Neuron (in vitro differentiated cells): ENCODE results near the gene DDX4.
"Not testable (repeated sequence)": the region's sequence is repeated elsewhere in the genome, so short reads cannot be mapped to it uniquely, and the experiment has no call there.

ENCODE experiments used
- H2AFZ ChIP-seq: one replicate; pipeline ENCODE4 v1.6.1; 2013; ENCODE audit warnings: low read depth, mild to moderate bottlenecking, inconsistent platforms, low read length, moderate library complexity
- H3K27me3 ChIP-seq: one replicate; pipeline ENCODE4 v1.6.1; 2013; ENCODE audit warnings: low read length; ENCODE audit not compliant: insufficient read depth
- H3K36me3 ChIP-seq: one replicate; pipeline ENCODE4 v1.6.1; 2013; ENCODE audit warnings: low read length; ENCODE audit not compliant: insufficient read depth
- H3K4me1 ChIP-seq: one replicate; pipeline ENCODE4 v1.6.1; 2013; ENCODE audit warnings: low read length; ENCODE audit not compliant: insufficient read depth
- H3K4me3 ChIP-seq: 2 replicates; pipeline ENCODE4 v1.5.1; 2013; ENCODE audit warnings: mild to moderate bottlenecking, low read length, moderate library complexity
- H3K9me3 ChIP-seq: one replicate; pipeline ENCODE4 v1.6.1; 2013; ENCODE audit warnings: low read length

The DDX4 gene

GRCh38 chr5:55711507-55712022 is 26.3 kb upstream of the DDX4 start:
- Histone ChIP-seq H3K9me3 (peaks cover 3% of the 10 kb centered on the region), H2AFZ (peak overlapping the region; percentile 92), H3K27me3 (no peaks in the 10 kb centered on the region), H3K36me3 (peaks cover 3% of the 10 kb centered on the region), H3K4me1 (peaks cover 11% of the 10 kb centered on the region), H3K4me3 (peak overlapping the region; percentile 86)

DNA sequence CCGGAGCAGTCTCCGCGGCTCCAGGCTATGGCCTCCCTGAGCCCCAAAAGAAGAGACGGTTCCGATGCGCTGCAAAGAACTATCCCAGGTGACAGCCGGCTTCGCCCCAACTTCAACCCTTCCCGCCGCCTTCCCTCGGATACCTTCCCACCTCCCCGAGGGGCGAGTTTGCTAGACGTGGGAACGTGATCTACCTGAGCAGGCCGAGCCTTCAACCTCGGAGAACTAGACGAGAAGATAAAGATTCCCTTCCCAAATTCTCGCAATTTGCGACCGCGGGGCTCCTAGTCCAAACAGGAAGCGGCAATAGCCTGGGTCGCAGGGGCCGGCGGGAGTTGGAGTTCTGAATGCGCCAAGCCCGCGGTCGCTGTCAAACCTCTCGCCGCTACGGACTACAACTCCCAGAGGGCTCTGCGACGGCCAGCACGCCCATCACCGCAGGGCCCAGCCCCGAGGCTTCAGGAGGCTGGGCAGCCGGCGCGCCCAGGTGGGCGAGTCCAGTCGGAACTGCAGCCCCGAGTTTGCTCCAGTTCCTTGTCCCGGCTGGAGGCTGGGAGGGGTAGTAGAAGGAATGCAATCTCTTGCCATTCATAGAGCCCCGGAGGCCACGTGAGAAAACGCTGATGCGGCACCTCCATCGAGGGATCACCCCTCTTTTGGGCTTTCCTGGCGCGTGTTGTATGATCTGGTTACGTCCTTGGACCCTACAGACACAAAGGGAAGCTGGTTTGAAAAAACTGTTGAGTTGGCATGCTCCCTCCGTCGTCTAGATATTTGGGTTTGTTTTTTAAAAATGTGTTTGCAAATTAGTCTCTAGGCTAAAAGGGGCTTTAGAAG is 25.6 kb upstream of the DDX4 start, which contains the start of gene SLC38A9:
Gene SLC38A9 (minus strand): TSS at position 302 of the 837 bp plus-strand sequence. CDS start 14,366 bp downstream, outside the sequence.
- H3K36me3 ChIP-seq: peaks cover 3% of the 10 kb centered on the region
- peaks cover 3% of the 10 kb centered on the region for H3K9me3 ChIP-seq
- H3K27me3 ChIP-seq: no peaks in the 10 kb centered on the region
- H2AFZ ChIP-seq: peak within 1 kb of the TSS; percentile 92
- H3K4me1 ChIP-seq: peaks cover 11% of the 10 kb centered on the region
- H3K4me3 ChIP-seq: peak within 1 kb of the TSS; percentile 86

- Histone ChIP-seq H3K36me3 (peaks cover under 1% of the 10 kb centered on the region), H3K4me3 (no peak overlapping the region), H3K4me1 (peaks cover 11% of the 10 kb centered on the region), H3K27me3 (no peaks in the 10 kb centered on the region), H2AFZ (no peak overlapping the region), H3K9me3 (peaks cover 5% of the 10 kb centered on the region)
Observed at GRCh38 chr5:55713871-55714270, 24.0 kb upstream of the DDX4 start.

DNA sequence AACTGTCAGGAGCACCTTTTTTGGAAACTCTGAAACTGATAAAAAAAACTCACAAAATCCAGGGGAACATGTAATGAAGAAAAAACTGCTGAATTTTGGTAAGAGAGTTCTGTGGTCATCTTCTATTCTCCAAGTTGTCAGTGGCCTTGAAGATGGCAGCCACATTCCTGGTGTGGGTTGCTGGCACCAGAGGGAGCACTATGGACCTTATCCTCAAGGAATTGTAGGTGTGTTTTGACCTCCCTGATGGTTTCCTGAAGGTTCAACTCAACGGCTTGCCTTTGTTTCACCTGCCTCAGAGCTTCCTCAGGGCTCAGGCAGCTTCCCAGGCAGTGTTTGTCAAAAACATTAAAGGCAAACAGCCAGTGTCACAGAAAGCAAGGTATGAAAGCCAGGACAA is 23.5 kb upstream of the DDX4 start:
- Histone ChIP-seq H3K9me3 (peaks cover 5% of the 10 kb centered on the region), H3K27me3 (no peaks in the 10 kb centered on the region), H2AFZ (no peak overlapping the region), H3K4me1 (peaks cover 11% of the 10 kb centered on the region), H3K4me3 (no peak overlapping the region), H3K36me3 (no peaks in the 10 kb centered on the region)

DNA sequence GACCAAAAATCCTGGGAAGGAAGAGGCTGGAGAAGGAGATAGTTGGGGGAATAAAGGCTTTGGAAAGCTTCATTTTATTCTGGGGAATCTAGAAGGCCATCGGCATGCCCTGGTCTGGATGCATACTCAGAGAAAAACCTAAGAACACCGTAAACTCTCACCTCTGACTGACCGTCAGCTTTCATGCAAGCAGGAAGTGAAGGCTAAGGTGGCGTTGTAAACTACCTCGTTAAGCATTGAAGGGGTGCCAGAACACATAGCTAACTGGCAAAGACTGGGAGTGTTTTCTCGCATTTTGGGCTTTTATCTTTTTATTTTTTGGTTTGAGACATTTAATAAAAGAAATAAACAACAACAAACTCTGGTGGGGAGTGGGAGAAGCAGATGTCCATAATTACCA is 23.1 kb upstream of the DDX4 start:
- peaks cover 5% of the 10 kb centered on the region for H3K9me3 ChIP-seq
- H3K27me3 ChIP-seq: no peaks in the 10 kb centered on the region
- H2AFZ ChIP-seq: no peak overlapping the region
- H3K4me3 ChIP-seq: no peak overlapping the region
- H3K36me3 ChIP-seq: no peaks in the 10 kb centered on the region
- H3K4me1 ChIP-seq: peaks cover 11% of the 10 kb centered on the region

DNA sequence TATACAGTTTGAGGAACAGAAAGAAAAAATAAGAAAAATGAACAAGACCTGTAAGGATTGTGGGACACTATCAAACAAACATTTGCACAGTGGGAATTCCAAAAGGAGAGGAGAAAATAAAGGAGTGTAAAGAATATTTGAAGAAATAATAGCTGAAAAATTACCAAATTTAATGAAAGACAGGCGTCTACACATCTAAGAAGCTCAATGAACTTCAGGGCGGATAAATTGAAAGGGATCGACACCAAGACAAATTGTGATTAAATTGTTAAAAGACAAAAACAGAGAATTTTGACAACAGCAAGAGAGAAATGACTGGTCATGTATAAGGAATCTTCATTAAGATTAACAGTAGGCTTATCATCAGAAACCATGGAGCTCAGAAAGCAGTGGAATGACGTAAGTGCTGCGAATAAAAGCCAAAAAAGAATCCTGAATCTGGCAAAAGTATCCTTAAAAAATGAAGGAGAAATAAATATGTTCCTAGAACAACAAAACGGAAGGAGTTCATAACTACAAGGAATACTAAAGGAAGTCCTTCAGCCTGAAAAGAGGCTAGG is 22.3 kb upstream of the DDX4 start:
- Histone ChIP-seq H2AFZ (no peak overlapping the region), H3K4me1 (peaks cover 11% of the 10 kb centered on the region), H3K27me3 (no peaks in the 10 kb centered on the region), H3K36me3 (no peaks in the 10 kb centered on the region), H3K9me3 (peaks cover 5% of the 10 kb centered on the region), H3K4me3 (no peak overlapping the region)

DNA sequence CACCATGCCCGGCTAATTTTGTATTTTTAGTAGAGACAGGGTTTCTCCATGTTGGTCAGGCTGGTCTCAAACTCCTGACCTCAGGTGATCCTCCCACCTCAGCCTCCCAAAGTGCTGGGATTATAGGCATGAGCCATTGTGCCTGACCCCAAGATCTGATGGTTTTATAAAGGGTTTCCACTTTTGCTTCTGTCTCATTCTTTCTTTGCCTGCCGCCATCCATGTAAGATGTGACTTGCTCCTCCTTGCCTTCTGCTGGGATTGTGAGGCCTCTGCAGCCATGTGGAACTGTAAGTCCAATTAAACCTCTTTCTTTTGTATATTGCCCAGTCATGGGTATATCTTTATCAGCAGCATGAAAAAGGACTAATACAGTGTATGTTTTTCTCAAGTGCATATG is 18.8 kb upstream of the DDX4 start:
- H3K27me3 ChIP-seq, H3K9me3 ChIP-seq, H3K4me1 ChIP-seq: not testable (repeated sequence)

GRCh38 chr5:55720188-55720703 is 17.6 kb upstream of the DDX4 start:
- Histone ChIP-seq H2AFZ (no peak overlapping the region), H3K9me3 (peaks cover 5% of the 10 kb centered on the region), H3K4me3 (no peak overlapping the region), H3K36me3 (no peaks in the 10 kb centered on the region), H3K4me1 (no peaks in the 10 kb centered on the region), H3K27me3 (no peaks in the 10 kb centered on the region)

More for the DNA sequence above, 18.8 kb upstream of the DDX4 start:
- H2AFZ ChIP-seq, H3K36me3 ChIP-seq, H3K4me3 ChIP-seq: not testable (repeated sequence)

DNA sequence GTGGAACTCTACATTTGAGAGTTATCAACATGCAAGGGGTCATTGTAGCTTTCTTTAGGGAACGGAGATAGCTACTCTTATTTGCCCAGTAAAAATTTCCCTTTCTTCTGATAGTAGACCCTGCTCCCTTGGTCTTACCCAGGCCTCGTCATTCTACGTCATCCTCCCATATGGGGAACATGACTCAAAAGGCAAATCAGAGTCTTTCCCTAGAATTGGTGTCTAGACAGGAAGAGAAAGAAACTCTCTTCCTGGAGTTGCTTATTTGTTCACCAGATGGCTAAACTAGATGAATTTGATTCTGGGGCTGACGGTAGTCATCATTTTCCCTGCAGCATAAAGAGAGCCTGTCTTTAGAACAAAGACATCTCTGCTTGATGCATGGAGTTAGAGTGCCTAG is 13.6 kb upstream of the DDX4 start:
- Histone ChIP-seq H3K4me3 (no peak overlapping the region), H3K4me1 (no peaks in the 10 kb centered on the region), H3K9me3 (no peaks in the 10 kb centered on the region), H3K27me3 (peaks cover 3% of the 10 kb centered on the region), H2AFZ (no peak overlapping the region), H3K36me3 (no peaks in the 10 kb centered on the region)

DNA sequence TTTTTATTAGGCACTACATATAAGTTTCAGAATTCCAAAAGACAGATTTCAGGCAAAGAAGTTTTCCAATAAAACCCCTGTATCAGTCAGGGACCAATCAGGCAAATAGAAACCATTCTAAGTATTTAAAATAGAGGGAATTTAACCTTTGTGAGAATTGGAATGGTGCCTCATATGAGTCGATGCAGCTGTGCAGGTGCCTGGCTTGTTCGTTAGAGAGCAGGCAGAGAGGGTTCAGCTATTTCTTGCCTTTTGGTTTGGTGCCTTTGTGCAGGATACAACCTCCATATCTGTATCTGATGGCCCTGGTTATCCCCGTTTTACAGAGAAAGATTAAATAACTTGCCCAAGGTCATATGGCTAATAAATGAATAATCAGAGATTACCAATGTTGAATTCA is 6.0 kb upstream of the DDX4 start:
- no peak overlapping the region for H3K4me3 ChIP-seq
- H3K4me1 ChIP-seq: no peaks in the 10 kb centered on the region
- no peaks in the 10 kb centered on the region for H3K27me3 ChIP-seq
- no peaks in the 10 kb centered on the region for H3K9me3 ChIP-seq
- no peak overlapping the region for H2AFZ ChIP-seq
- H3K36me3 ChIP-seq: no peaks in the 10 kb centered on the region

- H3K9me3 ChIP-seq: no peaks in the 10 kb centered on the region
- no peaks in the 10 kb centered on the region for H3K4me1 ChIP-seq
- no peaks in the 10 kb centered on the region for H3K27me3 ChIP-seq
- no peak overlapping the region for H3K4me3 ChIP-seq
- H2AFZ ChIP-seq: no peak overlapping the region
- no peaks in the 10 kb centered on the region for H3K36me3 ChIP-seq
Observed at GRCh38 chr5:55732585-55732984, 5.3 kb upstream of the DDX4 start.

GRCh38 chr5:55734658-55735057 is 3.2 kb upstream of the DDX4 start:
- Histone ChIP-seq H3K9me3 (no peaks in the 10 kb centered on the region), H3K27me3 (no peaks in the 10 kb centered on the region), H3K36me3 (no peaks in the 10 kb centered on the region)

GRCh38 chr5:55742778-55743177 is 4.9 kb downstream of the DDX4 start:
- H3K4me1 ChIP-seq: no peaks in the 10 kb centered on the region
- no peak overlapping the region for H3K4me3 ChIP-seq
- H2AFZ ChIP-seq: no peak overlapping the region
- no peaks in the 10 kb centered on the region for H3K36me3 ChIP-seq
- peaks cover 2% of the 10 kb centered on the region for H3K27me3 ChIP-seq
- H3K9me3 ChIP-seq: no peaks in the 10 kb centered on the region

More at GRCh38 chr5:55734658-55735057, 3.2 kb upstream of the DDX4 start:
- Histone ChIP-seq H3K4me1 (no peaks in the 10 kb centered on the region), H2AFZ (no peak overlapping the region), H3K4me3 (no peak overlapping the region)
